ENCODE data around the gene NSUN6.

The NSUN6 gene, protein sequence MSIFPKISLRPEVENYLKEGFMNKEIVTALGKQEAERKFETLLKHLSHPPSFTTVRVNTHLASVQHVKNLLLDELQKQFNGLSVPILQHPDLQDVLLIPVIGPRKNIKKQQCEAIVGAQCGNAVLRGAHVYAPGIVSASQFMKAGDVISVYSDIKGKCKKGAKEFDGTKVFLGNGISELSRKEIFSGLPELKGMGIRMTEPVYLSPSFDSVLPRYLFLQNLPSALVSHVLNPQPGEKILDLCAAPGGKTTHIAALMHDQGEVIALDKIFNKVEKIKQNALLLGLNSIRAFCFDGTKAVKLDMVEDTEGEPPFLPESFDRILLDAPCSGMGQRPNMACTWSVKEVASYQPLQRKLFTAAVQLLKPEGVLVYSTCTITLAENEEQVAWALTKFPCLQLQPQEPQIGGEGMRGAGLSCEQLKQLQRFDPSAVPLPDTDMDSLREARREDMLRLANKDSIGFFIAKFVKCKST

DNA sequence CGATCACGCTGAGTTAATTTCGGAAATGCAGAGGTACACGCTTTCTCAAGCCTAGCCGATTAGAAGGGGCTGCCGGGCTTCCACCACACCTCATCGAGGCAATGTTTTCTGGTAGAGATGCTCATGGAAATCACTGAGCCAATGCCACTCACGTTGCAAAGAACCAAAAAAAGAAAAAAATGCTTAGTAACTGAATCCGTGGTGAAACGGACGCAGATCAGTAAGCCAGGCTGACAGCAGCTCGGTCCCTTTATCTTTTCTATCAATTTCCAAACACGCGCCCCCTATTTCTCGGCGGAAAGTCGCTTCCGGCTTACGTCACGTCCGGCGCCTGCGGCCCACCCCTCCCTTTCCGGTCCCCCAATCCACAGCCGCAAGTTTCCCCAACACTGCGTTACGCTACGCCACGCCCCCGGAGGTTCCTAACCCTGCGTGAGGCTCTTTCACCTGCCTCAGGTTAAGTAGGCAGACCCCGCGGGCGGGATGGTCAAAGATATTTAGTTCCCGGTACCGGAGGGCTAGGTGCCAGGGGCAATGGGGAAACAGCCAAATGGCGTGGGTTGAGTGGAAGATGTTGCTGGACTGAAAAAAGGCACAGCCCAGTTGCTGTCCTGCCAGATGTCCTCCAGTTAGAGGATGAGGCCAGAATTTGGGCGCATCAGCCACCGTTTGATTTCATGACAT, at the start of gene NSUN6:
Gene NSUN6, minus strand, starts transcription at position 264 of the 684 bp plus-strand sequence. CDS start 384 bp downstream, outside the sequence.
- DNase-seq = peak; percentile 61

GRCh38 chr10:18699849-18700840, 48.8 kb upstream of the NSUN6 start:
- DNase-seq = no peak

DNA sequence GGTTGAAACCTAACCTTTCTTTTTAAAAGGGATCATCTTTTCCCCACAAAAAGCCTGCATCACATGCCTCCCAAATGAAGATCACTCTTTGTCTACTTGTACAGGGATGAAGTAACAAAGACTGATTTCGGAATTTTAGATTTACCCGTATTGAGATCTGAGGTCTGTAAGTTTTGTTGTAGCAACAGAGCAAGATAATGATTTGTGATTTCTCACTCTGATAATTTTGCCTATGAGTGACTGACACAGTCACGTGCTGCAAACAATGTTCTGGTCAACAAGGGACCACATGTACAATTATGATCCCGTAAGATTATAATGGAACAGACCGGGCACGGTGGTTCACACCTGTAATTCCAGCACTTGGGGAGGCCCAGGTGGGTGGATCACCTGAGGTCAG, 39.2 kb upstream of the NSUN6 start:
- DNase-seq = no peak

- DNase-seq = no peak
Observed at GRCh38 chr10:18689498-18689897, 38.1 kb upstream of the NSUN6 start.

- no peak for DNase-seq
Observed at GRCh38 chr10:18687706-18688105, 36.3 kb upstream of the NSUN6 start.

DNA sequence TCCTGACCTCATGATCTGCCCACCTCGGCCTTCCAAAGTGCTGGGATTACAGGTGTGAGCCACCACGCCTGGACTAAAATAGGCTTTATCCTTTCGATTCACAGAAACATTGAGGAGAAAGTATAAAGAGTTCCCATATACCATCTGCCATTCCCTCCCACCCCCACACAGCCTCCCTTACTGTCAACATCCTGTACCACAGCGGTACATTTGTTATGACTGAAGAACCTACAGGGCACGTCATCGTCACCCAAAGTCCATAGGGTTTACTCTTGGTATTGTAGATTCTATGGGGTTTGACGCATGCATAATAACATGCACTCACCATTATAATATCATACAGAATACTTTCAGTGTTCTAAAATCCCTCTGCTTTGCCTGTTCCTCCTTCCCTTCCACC, 35.8 kb upstream of the NSUN6 start:
- no peak for DNase-seq

DNA sequence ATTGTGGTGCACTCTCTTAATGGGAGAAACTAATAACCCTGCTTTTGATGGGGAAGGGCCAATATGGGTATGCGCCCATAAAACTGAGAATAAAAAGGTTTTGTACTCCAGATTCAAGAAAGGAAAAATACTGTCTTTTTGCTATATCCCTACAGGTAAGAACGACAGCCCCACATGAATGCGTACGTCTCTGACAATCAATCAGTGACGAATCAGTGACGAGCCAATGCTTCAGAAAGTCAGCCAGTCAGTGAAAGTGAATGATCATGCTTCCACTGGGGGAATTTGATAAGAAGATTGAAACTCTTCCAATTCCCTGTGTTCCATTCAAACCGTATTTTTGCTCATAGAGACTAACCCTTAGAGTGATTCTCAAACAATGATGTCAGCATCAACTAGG, 34.2 kb upstream of the NSUN6 start:
- no peak for DNase-seq

- DNase-seq = no peak
Observed at GRCh38 chr10:18684953-18685352, 33.6 kb upstream of the NSUN6 start.

- DNase-seq = no peak
Observed at GRCh38 chr10:18684416-18684815, 33.0 kb upstream of the NSUN6 start.

- no peak for DNase-seq
Observed at GRCh38 chr10:18683427-18683826, 32.0 kb upstream of the NSUN6 start.

DNA sequence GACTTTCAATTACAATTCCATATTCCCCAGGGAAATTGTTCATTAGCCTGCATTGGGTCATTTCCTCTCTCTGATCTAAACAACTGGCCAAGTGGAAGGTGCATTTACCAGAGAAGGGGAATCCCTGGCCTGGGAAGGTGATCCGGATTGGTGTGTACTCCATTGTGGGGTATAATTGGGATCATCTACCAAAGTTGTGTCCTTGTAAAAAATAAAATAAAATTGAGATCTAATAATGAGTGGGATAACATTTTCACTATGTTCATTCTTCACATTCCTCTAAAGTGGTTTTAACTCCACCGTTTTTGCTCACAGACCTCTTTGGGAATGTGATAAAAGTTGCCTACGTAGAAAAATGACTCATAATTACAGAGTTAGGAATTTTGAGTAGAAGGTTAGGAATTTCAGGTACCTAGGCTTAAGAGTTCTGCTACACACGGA, 30.6 kb upstream of the NSUN6 start:
- DNase-seq = no peak

DNA sequence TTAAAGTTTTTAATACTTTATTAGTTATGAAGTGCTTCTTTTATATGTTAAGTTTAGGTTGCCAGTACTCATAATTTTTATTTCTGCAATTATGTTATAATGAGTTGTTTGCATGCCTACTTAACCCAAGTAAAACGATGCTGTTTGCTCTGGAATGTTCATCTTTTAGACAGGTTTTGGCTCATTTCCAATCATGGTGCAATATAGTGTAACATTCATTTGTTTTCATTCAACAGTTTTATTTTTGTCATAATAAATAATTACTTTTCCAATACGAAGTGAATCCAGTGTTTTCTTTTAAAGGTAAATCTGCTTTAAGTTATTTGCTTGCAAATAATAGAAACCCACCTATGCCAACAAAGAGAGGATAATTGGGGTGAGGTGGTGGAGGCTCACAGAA, 30.0 kb upstream of the NSUN6 start:
- peak; percentile 31 for DNase-seq

GRCh38 chr10:18680754-18681153, 29.4 kb upstream of the NSUN6 start:
- DNase-seq = no peak

GRCh38 chr10:18675086-18675801, 23.9 kb upstream of the NSUN6 start:
- DNase-seq = no peak

GRCh38 chr10:18668026-18668425, 16.6 kb upstream of the NSUN6 start:
- no peak for DNase-seq

DNA sequence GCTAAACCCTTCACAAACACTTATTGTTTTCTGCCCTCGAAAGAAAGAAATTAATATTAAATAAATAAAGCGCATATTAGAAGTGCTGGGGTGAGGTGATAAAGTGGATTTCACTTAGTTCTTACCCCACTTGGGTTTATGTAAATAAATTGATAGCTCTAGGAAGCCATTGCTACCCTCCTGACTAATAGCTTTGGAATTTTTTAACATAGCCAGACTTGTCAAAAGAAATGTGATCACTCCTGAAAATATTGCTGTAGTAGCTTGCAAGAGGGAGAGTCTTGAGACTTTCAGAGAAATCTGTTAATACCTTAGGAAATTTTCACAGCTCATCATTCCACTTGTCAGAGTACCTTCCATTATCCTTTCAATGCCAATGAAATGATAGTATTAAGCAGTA, 15.4 kb upstream of the NSUN6 start:
- no peak for DNase-seq

DNA sequence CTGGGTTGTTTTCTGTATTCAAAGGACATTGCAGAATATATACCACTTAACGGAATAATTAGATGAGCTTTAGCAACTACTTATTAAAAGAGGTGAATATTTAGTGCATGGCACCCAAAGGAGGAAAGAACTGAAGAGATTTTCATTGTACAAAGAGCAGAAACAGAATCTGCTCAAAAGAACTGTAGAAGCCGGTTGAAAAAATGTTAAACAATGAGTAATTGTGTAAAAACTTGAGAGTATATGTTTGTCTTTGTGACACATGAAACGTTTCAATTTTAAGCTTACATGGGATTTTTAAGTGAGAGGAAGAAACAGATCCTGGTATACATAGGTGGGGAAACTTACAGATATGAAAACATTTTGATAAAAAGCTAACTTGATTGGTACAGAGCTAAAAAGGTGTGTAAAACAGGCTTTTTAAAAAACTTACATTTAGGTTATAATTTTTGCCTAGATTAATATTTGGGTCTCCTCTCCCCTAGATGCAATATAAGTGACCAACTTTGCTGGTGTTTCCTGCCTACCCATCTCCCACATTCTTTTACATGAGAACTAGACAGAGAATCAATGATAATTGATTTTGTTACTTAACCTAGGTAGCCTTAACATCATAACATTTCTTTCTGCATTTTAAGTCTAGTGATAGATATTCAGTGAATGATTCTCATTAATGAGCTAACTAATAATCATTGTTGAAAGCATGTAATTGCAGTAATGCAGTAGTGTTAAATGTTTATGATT, 14.6 kb upstream of the NSUN6 start:
- DNase-seq = no peak

GRCh38 chr10:18664841-18665478, 13.6 kb upstream of the NSUN6 start:
- DNase-seq = no peak

- DNase-seq = no peak
Observed at GRCh38 chr10:18660816-18661431, 9.5 kb upstream of the NSUN6 start.

GRCh38 chr10:18659819-18660535, 8.6 kb upstream of the NSUN6 start:
- peak; percentile 17 for DNase-seq
